WTC11 (cell line): Measurements from ENCODE around the gene FBXO4. TPM values are rescaled to one million over a fixed set of nuclear protein-coding genes. Genes with fewer than 3 reads are reported as not detected.

ENCODE experiments used
- ATAC-seq: fragments of 200-7000 bp; cut with Tn5 transposase; 2 replicates; pipeline ENCODE4 v1.10.0; 2021; ENCODE audit warnings: mild to moderate bottlenecking, moderate library complexity
- Bru-seq: library from RNA; stranded (reverse); fragments of 400-500 nt; gene quantifications from one replicate; lab custom pipeline; 2021; lab: Mats Ljungman, UMichigan
- CTCF ChIA-PET: fragments of 300-600 bp; sonication (Branson Sonifier 250); formaldehyde crosslinking; loops from one replicate; lab custom pipeline; 2021; ENCODE audit warnings: antibody characterized with exemption; lab: Charles Lee
- POLR2A ChIA-PET: fragments of 350-600 bp; sonication (Branson Sonifier 250); formaldehyde crosslinking; loops from one replicate; lab custom pipeline; 2021; ENCODE audit warnings: antibody characterized with exemption; lab: Charles Lee
- DNase-seq: peaks from one replicate; pipeline ENCODE4 v3.0.0; 2021; ENCODE audit warnings: low spot score
- H3K27ac Mint-ChIP-seq: 2 replicates; pipeline ENCODE4 v1.8.0; 2021; ENCODE audit warnings: mixed read lengths
- H3K27me3 Mint-ChIP-seq: 2 replicates; pipeline ENCODE4 v1.8.0; 2021; ENCODE audit warnings: low read depth, mild to moderate bottlenecking, moderate library complexity, mixed read lengths
- H3K36me3 Mint-ChIP-seq: 2 replicates; pipeline ENCODE4 v1.8.0; 2021; ENCODE audit warnings: mixed read lengths
- H3K4me1 Mint-ChIP-seq: 2 replicates; pipeline ENCODE4 v1.8.0; 2022; ENCODE audit warnings: mixed read lengths
- H3K4me3 Mint-ChIP-seq: 2 replicates; pipeline ENCODE4 v1.8.0; 2021; ENCODE audit warnings: mild to moderate bottlenecking, moderate library complexity, mixed read lengths
- H3K9me3 Mint-ChIP-seq: 2 replicates; pipeline ENCODE4 v1.8.0; 2021; ENCODE audit warnings: mixed read lengths
- CREM ChIP-seq: sonication (generic); formaldehyde crosslinking; IDR thresholded peaks from 2 replicates; pipeline ENCODE4 v1.8.1; 2022; ENCODE audit warnings: mild to moderate bottlenecking, missing genetic modification reagents, moderate library complexity
- EMX1 ChIP-seq: fragments of 250-450 bp; sonication (Bioruptor Pico); IDR thresholded peaks from 2 replicates; pipeline ENCODE4 v1.8.0; 2021; ENCODE audit warnings: mild to moderate bottlenecking
- FOXP1 ChIP-seq: sonication (generic); formaldehyde crosslinking; IDR thresholded peaks from 2 replicates; pipeline ENCODE4 v1.8.0; 2022; ENCODE audit warnings: missing genetic modification reagents, mild to moderate bottlenecking, moderate library complexity, borderline replicate concordance
- GABPB1 ChIP-seq: sonication (generic); formaldehyde crosslinking; IDR thresholded peaks from 2 replicates; pipeline ENCODE4 v1.8.1; 2023; ENCODE audit warnings: mild to moderate bottlenecking, missing genetic modification reagents
- JUN ChIP-seq: sonication (generic); formaldehyde crosslinking; IDR thresholded peaks from 2 replicates; pipeline ENCODE4 v1.8.0; 2023; ENCODE audit warnings: mild to moderate bottlenecking, missing genetic modification reagents
- OVOL2 ChIP-seq: fragments of 250-450 bp; sonication (Bioruptor Pico); IDR thresholded peaks from 2 replicates; pipeline ENCODE4 v1.9.0; 2021; ENCODE audit warnings: mild to moderate bottlenecking, borderline replicate concordance
- ZNF121 ChIP-seq: sonication (generic); formaldehyde crosslinking; IDR thresholded peaks from 2 replicates; pipeline ENCODE4 v1.8.0; 2023; ENCODE audit warnings: missing genetic modification reagents
- ZNF219 ChIP-seq: sonication (generic); formaldehyde crosslinking; IDR thresholded peaks from 2 replicates; pipeline ENCODE4 v1.8.0; 2023; ENCODE audit warnings: missing genetic modification reagents, mild to moderate bottlenecking, borderline replicate concordance
- ZNF263 ChIP-seq: sonication (generic); formaldehyde crosslinking; IDR thresholded peaks from 2 replicates; pipeline ENCODE4 v1.8.1; 2022; ENCODE audit warnings: low read depth, mild to moderate bottlenecking, moderate library complexity, missing genetic modification reagents
- long read RNA-seq, 3 experiments: library from RNA in 1 of 3; library from capped mRNA in 1 of 3; library from polyadenylated mRNA in 1 of 3; unstranded in 2 of 3; stranded (forward) in 1 of 3; transcript quantifications; one replicate each; pipeline ENCODE4 v2.0.0, GENCODE V29; 2021
- total RNA-seq: library from RNA; stranded (reverse); gene quantifications from 3 replicates; pipeline ENCODE4 v1.2.3, GENCODE V29; 2021
- TF ChIP-seq, protein P1 (sequence below): sonication (generic); formaldehyde crosslinking; IDR thresholded peaks from 2 replicates; pipeline ENCODE4 v1.8.0; 2022; ENCODE audit warnings: mild to moderate bottlenecking, missing genetic modification reagents
- TF ChIP-seq, protein P2 (sequence below): fragments of 250-450 bp; sonication (Bioruptor Pico); IDR thresholded peaks from 2 replicates; pipeline ENCODE4 v2.1.2; 2022; ENCODE audit warnings: mild to moderate bottlenecking, moderate library complexity
- TF ChIP-seq, protein P3 (sequence below): sonication (generic); formaldehyde crosslinking; IDR thresholded peaks from 2 replicates; pipeline ENCODE4 v1.8.1; 2022; ENCODE audit warnings: low read depth, mild to moderate bottlenecking, moderate library complexity, missing genetic modification reagents, borderline replicate concordance
- TF ChIP-seq, protein P4 (sequence below): sonication (generic); formaldehyde crosslinking; IDR thresholded peaks from 2 replicates; pipeline ENCODE4 v1.8.1; 2022; ENCODE audit warnings: mild to moderate bottlenecking, moderate library complexity, missing genetic modification reagents
- TF ChIP-seq, protein P5 (sequence below): sonication (generic); formaldehyde crosslinking; IDR thresholded peaks from 2 replicates; pipeline ENCODE4 v1.8.1; 2023; ENCODE audit warnings: mild to moderate bottlenecking, moderate library complexity, missing genetic modification reagents

FBXO4 gene, protein sequence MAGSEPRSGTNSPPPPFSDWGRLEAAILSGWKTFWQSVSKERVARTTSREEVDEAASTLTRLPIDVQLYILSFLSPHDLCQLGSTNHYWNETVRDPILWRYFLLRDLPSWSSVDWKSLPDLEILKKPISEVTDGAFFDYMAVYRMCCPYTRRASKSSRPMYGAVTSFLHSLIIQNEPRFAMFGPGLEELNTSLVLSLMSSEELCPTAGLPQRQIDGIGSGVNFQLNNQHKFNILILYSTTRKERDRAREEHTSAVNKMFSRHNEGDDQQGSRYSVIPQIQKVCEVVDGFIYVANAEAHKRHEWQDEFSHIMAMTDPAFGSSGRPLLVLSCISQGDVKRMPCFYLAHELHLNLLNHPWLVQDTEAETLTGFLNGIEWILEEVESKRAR
- total RNA-seq = 0.72 to 2.1 TPM (median 1.9 TPM) in 3 replicates
- percentile 42 among the genes with signal in this experiment for Bru-seq, nascent RNA
- long read RNA-seq, experiment 1, partial matches to known transcripts = 0 of 1 reads
- long read RNA-seq, experiment 1, other reads (novel, unspliced or antisense) = 0 of 1 reads
- long read RNA-seq, experiment 2, partial matches to known transcripts = 0 of 2 reads
- long read RNA-seq, experiment 2, other reads (novel, unspliced or antisense) = 0 of 2 reads
- long read RNA-seq, experiment 3, partial matches to known transcripts = 1 of 1 reads
- long read RNA-seq, experiment 3, other reads (novel, unspliced or antisense) = 0 of 1 reads

DNA sequence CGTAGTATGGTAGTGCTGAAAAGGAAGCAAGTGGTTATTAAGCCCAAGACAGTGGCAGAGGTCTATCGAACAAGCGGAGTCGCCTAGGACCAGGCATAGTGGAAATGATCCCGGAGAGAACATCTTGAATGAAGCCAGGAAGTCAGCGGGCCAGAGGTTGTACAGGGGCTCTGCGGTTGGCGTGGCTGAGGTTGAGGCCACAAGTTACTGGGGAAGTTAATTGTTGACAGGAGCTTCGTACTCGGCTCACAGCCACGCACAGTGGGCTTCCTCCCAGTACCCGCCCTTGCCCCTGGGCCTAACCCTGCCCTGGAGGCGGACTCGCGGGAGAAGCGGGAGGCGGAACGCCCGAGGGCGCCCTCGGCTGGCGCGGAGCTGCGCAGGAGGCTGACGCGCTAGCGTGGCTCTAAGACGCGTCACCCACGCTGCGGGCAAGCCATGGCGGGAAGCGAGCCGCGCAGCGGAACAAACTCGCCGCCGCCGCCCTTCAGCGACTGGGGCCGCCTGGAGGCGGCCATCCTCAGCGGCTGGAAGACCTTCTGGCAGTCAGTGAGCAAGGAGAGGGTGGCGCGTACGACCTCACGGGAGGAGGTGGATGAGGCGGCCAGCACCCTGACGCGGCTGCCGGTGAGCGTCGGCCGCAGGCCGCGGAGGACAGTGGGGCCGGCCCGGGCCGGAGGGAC lies at the start of gene FBXO4:
Gene FBXO4 (plus strand): TSS at position 410 of the 683 bp plus-strand sequence. CDS start 29 bp downstream, at position 439.
- CTCF ChIA-PET = interaction anchor here (0.7 to 1.3 kb wide), 3 partner anchors 29 to 202 kb away, joined by 3 to 12 read pairs (median 3); no protein-coding TSS in a partner anchor
- Mint-ChIP-seq H3K36me3 (no peaks in the 10 kb centered on the region), H3K27me3 (no peaks in the 10 kb centered on the region), H3K4me3 (peak within 1 kb of the TSS; percentile 77), H3K27ac (no peak within 1 kb of the TSS), H3K9me3 (no peaks in the 10 kb centered on the region), H3K4me1 (peaks cover 9% of the 10 kb centered on the region)
- ATAC-seq (peak; percentile 90), DNase-seq (peak; percentile 66)
- peak; percentile 86; the same call in 1 of the 2 replicates for TF ChIP-seq EMX1 (CRISPR knock-in tag)
- TF ChIP-seq, protein P1, sequence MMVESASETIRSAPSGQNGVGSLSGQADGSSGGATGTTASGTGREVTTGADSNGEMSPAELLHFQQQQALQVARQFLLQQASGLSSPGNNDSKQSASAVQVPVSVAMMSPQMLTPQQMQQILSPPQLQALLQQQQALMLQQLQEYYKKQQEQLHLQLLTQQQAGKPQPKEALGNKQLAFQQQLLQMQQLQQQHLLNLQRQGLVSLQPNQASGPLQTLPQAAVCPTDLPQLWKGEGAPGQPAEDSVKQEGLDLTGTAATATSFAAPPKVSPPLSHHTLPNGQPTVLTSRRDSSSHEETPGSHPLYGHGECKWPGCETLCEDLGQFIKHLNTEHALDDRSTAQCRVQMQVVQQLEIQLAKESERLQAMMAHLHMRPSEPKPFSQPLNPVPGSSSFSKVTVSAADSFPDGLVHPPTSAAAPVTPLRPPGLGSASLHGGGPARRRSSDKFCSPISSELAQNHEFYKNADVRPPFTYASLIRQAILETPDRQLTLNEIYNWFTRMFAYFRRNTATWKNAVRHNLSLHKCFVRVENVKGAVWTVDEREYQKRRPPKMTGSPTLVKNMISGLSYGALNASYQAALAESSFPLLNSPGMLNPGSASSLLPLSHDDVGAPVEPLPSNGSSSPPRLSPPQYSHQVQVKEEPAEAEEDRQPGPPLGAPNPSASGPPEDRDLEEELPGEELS (CRISPR knock-in tag) = peak; percentile 72; the same call in 1 of the 2 replicates
- TF ChIP-seq ZNF263 (CRISPR knock-in tag) = no peak
- no peak for TF ChIP-seq ZNF219 (CRISPR knock-in tag)
- TF ChIP-seq, protein P2, sequence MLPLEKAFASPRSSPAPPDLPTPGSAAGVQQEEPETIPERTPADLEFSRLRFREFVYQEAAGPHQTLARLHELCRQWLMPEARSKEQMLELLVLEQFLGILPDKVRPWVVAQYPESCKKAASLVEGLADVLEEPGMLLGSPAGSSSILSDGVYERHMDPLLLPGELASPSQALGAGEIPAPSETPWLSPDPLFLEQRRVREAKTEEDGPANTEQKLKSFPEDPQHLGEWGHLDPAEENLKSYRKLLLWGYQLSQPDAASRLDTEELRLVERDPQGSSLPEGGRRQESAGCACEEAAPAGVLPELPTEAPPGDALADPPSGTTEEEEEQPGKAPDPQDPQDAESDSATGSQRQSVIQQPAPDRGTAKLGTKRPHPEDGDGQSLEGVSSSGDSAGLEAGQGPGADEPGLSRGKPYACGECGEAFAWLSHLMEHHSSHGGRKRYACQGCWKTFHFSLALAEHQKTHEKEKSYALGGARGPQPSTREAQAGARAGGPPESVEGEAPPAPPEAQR = no peak
- TF ChIP-seq OVOL2 (CRISPR knock-in tag) = no peak
- TF ChIP-seq, protein P3, sequence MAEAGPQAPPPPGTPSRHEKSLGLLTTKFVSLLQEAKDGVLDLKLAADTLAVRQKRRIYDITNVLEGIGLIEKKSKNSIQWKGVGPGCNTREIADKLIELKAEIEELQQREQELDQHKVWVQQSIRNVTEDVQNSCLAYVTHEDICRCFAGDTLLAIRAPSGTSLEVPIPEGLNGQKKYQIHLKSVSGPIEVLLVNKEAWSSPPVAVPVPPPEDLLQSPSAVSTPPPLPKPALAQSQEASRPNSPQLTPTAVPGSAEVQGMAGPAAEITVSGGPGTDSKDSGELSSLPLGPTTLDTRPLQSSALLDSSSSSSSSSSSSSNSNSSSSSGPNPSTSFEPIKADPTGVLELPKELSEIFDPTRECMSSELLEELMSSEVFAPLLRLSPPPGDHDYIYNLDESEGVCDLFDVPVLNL (CRISPR knock-in tag) = peak; percentile 54; the same call in 1 of the 2 replicates
- TF ChIP-seq FOXP1 (CRISPR knock-in tag) = peak; percentile 46; the same call in 1 of the 2 replicates
- TF ChIP-seq JUN (CRISPR knock-in tag) = no peak
- peak; percentile 47; the same call in 1 of the 2 replicates for TF ChIP-seq GABPB1 (CRISPR knock-in tag)
- TF ChIP-seq, protein P4, sequence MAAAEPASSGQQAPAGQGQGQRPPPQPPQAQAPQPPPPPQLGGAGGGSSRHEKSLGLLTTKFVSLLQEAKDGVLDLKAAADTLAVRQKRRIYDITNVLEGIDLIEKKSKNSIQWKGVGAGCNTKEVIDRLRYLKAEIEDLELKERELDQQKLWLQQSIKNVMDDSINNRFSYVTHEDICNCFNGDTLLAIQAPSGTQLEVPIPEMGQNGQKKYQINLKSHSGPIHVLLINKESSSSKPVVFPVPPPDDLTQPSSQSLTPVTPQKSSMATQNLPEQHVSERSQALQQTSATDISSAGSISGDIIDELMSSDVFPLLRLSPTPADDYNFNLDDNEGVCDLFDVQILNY (CRISPR knock-in tag) = 0 out of 2 replicates have a peak, but pooled peaks have one; percentile 67
- no peak for TF ChIP-seq ZNF121 (CRISPR knock-in tag)
- TF ChIP-seq, protein P5, sequence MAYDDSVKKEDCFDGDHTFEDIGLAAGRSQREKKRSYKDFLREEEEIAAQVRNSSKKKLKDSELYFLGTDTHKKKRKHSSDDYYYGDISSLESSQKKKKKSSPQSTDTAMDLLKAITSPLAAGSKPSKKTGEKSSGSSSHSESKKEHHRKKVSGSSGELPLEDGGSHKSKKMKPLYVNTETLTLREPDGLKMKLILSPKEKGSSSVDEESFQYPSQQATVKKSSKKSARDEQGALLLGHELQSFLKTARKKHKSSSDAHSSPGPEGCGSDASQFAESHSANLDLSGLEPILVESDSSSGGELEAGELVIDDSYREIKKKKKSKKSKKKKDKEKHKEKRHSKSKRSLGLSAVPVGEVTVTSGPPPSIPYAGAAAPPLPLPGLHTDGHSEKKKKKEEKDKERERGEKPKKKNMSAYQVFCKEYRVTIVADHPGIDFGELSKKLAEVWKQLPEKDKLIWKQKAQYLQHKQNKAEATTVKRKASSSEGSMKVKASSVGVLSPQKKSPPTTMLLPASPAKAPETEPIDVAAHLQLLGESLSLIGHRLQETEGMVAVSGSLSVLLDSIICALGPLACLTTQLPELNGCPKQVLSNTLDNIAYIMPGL (CRISPR knock-in tag) = peak; percentile 96; the same call in 1 of the 2 replicates
- TF ChIP-seq, all 79 proteins: peak for 7
- POLR2A ChIA-PET = interaction anchor here (1.0 to 1.2 kb wide), 2 partner anchors 21 to 902 kb away, joined by 3 to 5 read pairs; partner anchors contain the start of gene RIMOC1

DNA sequence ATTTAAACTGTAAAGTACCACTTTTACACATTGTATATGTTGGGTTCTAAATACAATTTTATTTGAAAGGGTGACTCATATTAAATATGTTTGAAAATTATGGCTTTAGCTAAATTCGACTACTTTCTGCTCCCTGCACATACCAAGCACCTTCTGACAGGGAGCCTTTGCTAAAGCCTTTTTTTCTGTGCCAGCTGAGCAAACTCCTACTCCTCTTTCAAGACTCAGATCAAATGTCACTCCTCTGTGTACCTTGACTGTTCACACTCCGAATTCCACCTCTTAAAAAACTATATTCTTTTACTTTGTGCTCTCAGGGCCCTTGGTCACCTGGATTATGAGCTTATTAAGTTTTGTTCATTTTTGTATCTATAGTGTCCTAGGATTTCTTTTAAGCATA lies 48.4 kb upstream of the FBXO4 start:
- Mint-ChIP-seq H3K27ac (no peak overlapping the region), H3K4me3 (no peak overlapping the region), H3K4me1 (no peaks in the 10 kb centered on the region), H3K9me3 (peaks cover 18% of the 10 kb centered on the region), H3K36me3 (no peaks in the 10 kb centered on the region), H3K27me3 (peaks cover 10% of the 10 kb centered on the region)
- TF ChIP-seq CREM (CRISPR knock-in tag) = no peak
- ChIA-PET POLR2A (no interaction called here), CTCF (no interaction called here)
- DNase-seq (no peak), ATAC-seq (no peak)
